Stimulated activated CD4-positive, alpha-beta T cell treated with anti-CD3 and anti-CD28 coated beads, Interleukin-1b, Interleukin-23, amount 100 ng/mL, for 24 hours (primary cell): Measurements from ENCODE around the gene SV2C.

Experiments
- DNase-seq, 4 experiments: peaks; one replicate each; pipeline ENCODE4 v3.0.0-alpha.2; 2020; ENCODE audit warnings: low read depth in 4 of 4, low spot score in 1 of 4

The SV2C gene

DNA sequence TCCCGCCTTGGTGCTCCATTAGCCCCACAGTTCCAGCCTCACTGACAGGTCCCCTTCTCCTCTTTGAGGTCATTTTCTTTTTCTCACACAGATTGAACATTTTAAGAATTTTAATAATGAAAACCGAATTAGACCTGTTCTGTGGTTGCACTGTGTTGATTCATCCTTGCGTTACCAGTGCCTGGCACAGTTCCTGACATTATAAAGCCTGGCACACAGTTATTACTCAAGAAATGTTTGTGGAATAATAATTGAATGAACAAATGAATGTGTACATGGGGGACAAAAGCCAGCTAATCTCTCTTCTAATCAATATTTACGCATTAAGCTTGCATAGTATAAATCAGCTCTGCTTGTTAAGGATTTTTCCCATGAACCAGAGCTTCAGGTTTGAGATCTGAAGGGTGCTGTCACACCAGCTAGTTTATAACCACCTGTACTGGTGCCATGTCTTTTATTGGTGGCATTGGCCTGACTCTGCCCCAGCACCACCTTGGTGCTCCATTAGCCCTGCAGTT, 80.0 kb downstream of the SV2C start:
- no peak for DNase-seq

DNA sequence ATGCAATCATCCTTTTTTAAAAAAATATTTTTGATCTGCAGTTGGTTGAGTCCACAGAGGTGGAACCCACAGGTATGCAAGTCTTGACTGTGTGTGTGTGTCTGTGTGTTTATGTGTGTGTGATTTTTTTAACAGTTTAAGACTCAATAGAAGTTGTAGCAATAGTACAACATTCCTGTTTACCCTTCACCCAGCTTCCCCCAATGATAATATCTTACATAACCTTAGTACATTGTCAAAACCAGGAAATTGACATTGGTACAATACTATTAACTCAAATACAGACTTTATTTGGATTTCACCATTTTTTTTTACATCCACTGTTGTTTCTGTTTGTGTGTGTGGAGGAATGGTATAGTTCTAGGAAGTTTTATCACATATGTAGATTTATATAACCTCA, 81.8 kb downstream of the SV2C start:
- no peak for DNase-seq

DNA sequence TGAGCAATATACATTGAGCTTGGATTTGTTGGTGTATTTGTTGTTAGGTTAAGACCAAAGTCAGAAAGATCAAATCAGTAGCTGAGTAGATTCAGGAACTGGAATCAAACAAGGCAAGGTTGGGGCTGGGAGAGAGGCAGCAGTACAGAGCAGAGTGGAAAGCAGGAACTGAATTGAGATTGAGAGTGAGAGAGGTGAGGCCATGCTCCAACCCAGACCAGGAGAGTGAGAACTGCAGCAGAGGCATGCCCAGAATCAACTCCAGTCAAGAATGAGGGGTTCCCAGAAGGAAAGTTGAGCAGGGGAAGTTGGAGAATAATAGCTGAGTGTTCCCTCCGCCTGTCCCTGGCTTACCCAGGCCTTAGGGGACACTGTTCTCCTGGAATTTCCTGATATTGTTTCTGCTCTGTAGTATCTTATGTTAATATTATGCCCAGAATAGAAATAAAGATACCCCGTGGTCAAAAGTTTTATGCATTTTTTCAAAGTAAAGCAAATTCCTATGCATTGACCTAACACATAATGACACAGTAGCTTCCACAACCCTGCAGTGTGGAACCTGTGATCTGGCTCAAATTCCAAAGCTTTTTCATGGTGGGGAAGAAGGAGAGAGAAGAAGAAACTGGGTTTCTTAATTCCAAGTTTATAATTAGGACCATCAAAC, 82.7 kb downstream of the SV2C start:
- no peak for DNase-seq

DNA sequence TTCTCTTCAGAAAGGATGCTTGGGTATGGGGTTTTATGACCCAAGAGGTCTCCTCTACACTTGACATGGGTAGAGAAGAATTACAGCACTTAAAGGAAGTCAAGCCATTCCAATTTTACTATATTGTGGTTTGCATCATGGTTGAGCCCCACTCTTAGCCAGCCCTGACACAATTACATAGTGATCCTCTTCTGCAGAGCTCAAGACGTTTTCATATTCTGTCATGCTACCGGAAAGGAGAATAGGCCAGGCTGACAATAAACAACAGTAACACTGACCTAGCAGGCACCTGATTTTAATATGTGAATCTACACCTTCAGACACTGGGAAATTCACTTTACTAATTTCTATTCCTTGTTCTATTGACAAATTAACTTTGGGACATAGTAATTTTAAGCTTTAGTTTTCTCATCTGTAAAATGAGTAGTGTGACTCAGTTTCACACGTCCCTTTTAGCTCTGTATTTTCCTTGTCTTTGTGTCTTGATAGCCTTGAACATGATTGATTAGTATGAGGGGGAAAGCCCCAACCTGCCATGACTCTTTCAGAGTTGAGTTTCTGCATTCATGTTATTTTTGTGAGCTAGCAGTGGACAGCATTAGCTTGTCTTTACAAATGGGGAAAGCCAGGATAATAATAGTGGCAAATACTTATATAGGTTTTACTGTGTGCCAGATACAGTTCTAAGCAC, 83.8 kb downstream of the SV2C start:
- DNase-seq, result no peak

DNA sequence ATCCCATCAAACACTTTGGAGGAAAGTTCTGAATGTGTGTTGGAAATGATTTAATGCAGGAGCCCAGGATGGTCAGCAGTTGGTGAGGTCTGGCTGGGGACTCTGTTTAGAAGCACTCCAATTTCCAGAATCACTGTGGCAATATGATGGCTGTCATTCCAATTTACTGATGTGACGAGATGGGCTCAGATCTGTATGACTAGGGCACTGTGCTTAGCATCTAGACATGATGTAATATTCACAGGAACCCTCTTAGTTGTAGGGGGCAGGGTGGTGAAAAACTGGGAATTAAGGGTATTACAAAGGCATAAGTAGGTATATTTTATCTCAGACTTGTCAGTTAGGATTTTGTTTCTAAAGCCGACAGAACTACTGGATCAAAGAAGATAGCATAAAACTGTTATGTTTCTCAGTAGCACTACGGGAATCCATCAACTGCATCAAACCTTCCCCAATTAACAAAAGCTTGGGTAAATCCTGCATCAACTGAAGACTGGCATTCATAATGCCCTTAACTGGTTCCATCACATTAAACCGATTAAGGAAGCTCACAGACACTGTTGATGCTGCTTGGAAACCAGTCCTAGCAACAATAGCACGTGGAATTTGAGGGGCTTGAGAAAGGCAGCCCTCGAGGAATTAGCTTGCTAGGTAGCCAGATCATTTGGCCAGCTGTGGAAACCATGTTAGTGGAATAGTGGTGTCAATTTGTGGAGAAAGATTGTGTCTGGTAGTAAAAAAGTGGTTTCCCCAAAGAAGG, 86.1 kb downstream of the SV2C start:
- no peak for DNase-seq

DNA sequence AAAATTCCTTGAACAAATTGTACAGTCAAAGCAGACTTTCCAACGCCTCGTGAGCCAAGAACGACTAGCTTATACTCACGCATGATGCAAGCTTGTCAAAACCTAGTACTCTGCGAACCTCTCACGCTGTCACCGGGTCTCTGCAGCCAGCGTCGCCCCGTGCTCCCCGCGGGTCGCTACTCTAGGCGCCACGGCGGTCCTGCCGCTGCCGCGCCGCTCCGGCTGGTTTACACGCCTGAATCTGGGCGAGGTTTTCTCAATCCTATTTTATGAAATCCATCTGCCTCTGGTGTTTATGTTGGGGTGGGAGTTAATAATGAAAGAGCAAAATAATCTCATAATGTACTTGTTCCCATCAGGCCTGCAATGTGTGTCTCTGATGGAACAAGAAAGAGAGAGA, 90.9 kb downstream of the SV2C start:
- DNase-seq, result no peak

DNA sequence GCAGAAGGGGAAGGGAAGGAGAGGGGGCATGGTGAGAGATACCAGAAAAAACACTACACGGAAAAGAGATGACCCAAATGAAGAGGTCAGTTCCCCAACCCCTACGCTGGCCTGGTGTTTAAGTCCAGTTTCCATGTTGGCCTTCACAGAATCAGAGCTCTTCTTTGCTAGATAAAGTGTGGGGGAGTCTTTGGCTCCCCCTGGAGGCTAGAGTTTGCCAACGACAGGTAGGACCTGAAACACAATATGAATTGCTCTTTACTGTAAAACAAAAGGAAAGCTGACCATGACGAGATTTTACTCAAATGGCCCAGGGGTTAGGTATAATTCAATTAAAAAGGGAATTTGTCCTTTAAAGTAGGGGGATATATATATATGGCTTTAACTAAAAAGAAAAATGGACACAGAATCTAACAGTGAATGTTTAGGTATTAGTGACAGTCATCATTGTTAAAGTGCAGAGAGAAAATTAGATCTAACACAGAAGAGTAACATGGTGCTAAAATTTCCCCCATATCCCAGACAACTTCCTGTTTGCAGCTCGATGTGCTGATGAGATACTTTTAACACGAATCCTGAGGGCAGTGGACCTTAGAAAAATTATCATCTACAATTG, 92.0 kb downstream of the SV2C start:
- peak in 3 of 4 experiments; percentile 21 to 43 (median 36) for DNase-seq

DNA sequence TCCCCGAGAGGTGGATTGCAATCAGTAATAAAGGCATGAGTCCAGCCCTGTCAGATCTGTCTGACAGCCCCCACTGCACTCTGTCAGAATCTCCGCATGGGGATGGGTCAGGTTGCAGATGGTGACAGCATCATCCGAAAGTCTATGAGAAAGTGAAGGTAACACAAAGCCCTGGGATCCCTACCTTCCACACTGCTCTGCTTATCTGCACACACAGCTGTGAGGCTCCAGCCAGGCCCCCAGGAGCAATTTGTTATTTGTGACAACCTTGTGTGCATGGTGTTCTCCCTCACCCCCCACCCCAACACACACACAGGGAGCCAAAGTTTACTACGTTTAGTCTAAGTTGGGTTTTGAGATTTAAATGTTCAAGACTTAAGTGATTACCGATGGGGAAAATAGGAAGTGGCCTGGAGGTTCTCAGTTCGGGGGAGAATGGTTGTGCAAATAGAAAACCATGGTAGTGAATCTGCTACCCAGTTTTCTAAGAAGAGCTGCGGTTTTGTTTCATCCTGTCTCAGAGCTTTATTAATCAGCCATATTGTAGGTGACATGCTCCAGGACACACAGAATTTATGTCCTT, 92.7 kb downstream of the SV2C start:
- DNase-seq, result no peak

DNA sequence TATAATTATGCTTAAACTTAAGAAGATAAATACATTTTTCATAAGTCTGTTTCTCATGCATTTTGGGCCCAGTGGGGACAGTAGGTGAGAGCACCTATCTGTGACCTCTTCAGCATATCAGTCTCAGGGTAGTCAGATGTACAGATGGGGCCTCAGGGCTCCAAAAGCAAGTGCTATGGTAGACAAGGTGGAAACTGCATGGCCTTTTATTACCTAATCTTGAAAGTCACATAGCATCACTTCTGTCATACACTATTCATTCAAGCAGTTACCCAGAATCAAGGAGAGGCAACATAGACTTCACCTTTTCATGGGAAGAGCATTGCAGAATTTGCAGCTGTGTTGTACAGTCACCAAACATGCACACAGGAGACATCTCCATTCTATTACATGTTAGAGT, 94.8 kb downstream of the SV2C start:
- DNase-seq, result no peak

DNA sequence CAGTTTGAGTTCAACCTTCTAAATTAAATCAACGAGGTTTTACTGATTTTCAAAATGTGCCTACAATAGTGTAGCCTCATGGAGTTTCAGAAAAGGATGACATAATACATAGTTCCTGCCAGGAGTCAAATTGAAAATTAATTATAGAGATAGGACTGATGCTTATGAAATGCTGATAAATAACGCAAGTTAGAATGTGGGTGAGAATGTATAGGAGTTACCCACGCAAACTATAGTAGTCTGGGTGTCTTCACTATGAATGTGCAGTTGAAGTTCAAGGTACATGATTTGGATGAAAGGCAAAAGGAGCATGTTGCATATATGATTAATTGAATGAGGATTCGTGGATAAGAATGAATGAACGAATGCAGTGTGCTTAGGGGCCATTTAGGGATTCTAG, 95.7 kb downstream of the SV2C start:
- no peak for DNase-seq

DNA sequence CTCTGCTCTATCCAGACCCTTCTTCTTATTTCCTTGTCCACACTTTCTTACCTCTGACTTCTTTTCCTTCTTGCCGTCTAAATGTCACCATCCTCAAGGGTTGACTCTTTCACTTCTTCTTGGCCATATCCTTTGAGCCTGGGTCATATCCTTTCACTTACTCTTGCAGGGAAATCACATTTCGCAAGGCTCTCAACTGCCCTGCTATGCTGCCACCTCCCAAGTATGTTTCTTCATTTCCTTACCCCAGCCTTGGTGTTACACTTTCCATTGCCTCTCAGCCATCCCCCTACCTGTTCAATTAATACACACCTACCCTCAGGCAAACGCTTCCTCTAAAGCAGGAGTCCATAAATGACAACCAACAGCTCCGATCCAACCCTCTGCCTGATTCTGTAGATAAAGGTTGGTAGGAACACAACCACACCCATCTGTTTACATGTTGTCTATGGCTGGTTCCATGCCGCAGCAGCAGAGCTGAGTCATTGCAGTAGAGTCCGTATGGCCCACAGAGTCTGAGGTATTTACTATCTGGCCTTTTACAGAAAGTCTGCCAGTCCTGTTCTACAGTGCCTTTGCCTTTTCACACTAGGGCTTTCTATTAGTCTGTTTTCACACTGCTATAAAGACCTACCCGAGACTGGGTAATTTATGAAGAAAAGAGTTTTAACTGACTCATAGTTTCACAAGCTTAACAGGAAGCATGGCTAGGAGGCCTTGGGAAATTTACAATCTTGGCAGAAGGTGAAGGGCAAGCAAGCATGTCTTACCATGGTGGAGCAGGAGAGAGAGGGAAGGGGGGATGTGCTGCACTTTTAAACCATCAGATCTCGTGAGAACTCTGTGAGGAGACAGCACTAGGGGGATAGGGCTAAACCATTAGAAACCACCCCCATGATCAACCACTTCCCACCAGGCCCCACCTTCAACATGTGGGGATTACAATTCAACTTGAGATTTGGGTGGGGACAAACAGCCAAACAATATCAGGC, 97.9 kb downstream of the SV2C start:
- no peak for DNase-seq

DNA sequence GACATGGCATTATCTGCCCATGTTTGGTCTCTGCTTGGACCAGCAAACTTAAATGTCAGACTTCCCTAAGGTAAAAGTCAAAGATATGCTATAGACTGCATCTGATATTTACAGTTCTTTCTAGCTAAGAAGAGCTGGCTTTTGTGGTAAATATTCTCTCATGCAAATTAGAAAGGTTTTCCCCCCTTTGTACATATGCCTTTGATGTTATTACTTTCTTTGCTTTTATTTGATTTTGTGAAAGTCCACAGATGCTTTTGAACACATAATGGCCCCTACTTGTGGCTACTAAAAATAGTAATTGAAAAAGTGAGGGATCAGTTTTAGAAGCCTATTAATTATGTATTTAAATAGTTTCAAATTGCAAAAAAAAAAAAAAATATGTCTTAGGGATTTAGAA, 104.2 kb downstream of the SV2C start:
- no peak for DNase-seq

DNA sequence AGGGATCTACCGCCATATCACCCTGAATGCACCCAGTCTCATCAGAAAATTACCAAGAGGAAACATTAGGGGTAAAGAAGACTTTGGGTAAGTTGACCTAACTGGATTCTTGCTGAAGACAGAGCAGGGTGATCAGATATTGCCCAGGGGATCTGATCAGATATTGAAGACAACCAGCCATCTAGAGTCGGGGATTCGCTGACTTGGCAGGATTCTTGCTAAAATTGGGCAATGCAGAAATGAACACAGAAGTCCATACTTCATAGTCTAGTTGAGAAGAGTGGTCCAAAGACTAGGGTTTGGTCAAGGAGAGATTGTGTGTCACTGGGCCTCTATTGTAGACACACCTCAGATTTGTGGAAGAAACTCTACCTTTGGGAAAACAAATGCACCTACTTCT, 107.2 kb downstream of the SV2C start:
- DNase-seq, result no peak

DNA sequence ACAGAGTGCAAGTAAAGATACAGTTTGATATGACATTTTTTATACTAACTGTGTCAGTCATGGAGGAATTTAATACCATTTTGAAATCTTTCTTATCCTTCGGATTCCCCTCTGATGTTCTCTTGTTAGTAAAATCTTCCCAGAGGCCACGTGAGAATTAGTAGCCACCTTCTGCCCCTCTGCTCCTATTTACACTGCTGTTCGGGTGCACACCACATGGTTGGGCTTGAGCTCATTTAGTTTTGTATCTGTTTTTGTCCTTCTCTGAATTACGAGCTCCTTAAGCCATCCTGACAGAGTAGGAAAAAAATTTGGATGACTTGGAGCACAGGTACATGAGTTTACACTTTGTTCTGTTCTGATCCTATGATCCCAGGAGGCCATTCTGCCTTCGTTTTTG, 109.7 kb downstream of the SV2C start:
- DNase-seq, result no peak

DNA sequence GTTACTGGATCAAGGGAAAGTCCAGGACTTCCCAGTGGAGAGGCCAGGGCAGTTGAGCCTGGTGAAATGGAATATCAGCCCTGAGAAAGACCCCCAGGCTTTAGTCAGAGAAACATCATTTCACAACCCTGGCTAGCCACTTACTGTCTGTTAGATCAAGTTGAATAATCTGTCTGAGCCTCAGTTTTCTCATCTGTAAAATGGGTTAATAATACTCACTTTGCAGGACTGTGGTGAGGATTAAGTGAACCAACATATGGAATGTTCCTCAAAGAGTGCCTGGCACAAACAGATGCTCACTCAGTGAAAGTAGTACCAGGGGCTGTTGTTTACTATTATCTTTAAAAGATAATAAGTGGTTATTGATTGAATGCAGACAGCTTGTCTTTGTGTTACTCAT, 110.5 kb downstream of the SV2C start:
- no peak for DNase-seq

DNA sequence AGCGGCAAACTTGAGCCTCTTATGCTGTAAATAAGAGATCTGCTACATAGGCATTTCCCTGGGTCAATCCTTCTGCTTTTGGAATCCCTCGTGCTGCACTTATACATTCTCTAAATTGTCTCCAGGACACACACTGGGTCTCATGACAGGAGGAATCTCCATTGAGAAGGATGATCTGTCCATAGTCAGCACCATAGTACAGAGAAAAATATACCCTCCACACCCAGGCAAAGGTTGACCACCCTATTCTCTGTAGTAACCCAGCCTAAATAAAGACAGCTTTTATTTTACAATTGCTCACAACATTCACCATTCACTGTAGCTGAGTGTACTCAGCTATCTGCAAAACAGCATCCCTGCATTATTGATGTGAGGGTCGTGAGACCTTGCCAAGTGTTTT, 111.2 kb downstream of the SV2C start:
- no peak for DNase-seq

DNA sequence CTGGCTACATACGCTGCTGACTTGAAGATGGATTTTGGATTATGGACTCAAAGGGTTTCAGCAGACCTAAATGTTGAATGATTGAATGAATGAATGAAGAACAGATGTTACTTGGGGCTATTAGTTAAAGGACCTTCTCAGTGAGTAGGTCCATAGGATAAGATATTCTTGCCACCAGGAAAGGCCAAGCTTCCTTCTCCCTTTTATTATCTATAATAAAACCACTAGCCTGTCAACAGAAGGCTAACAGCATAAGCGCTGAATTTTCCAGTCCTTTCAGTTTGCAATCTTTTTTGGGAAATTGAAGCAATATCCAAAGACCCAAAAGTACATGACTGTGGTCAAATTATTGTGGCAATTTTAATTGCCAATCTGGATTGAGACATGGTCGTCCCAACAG, 113.3 kb downstream of the SV2C start:
- DNase-seq, result no peak

DNA sequence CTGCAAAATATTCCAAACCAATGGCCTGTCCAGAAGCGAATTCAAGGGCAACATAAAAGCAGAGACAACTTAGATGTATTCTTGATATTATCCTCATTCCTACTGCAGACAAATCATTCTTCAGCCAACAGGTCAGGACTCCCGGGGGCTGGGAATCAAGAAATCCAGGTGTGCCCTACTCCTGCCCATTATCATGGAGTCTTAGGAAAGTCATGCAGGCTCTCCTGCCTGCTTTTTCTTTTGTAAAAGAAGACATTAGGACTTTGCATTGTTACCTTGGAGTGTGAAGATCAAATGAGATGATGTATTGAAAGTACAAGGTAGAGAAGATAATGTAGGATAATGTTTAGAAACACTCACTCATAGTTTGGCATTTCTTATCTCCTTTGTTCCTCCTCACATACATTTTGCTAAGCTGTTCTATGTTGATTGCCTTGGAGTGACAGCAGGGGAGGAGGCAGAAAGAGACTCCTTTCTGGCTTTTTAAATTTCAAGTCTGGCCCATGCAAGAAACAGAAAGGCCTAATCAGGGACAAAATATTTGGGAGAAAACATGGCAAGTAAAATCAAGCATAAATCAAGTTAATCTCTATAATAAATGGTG, 113.8 kb downstream of the SV2C start:
- DNase-seq, result no peak

DNA sequence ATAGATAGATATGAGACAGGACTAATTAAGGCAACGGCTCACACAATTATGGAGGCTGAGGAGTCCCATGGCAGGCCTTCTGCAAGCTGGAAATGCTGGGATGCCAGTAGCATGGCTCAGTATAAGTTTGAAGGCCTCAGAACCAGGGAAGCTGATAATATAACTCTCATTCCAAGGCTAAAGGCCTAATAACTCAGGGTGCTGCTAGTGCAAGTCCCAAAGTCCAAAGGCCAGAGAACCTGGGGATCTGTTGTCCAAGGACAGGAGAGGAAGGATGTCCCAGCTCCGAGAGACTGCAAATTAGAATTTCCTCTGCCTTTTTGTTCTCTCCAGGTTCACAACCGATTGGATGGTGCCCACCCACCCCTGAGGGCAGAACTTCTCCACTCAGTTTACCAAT, 114.5 kb downstream of the SV2C start:
- DNase-seq, result no peak
